SK-N-SH (cell line): ENCODE measurements around the gene CEACAM16. TPM values are rescaled to one million over a fixed set of nuclear protein-coding genes. Genes with fewer than 3 reads are reported as not detected.

ENCODE experiments used
- CTCF ChIA-PET: fragments of 300-600, 350-600 bp; formaldehyde crosslinking; extraction: SDS; loops from one replicate; lab custom pipeline; 2021; lab: Yijun Ruan, JAX
- POLR2A ChIA-PET: fragments of 350-600 bp; sonication (Branson Sonifier 250); formaldehyde crosslinking; extraction: SDS; loops from one replicate; lab custom pipeline; 2020; ENCODE audit warnings: antibody characterized with exemption, inconsistent platforms; lab: Yijun Ruan, JAX
- DNase-seq: peaks from one replicate; pipeline ENCODE4 v3.0.0; 2012
- H2AFZ ChIP-seq: fragments of 200-600 bp; sonication (generic); 2 replicates; pipeline ENCODE4 v1.8.1; 2016; ENCODE audit warnings: antibody characterized with exemption, mild to moderate bottlenecking, low read depth
- H3F3A ChIP-seq: fragments of 200-600 bp; sonication (generic); replicated peaks from 2 replicates; pipeline ENCODE3; 2016; ENCODE audit warnings: antibody characterized with exemption, mild to moderate bottlenecking; ENCODE audit not compliant: insufficient read depth
- H3K27ac ChIP-seq, 2 experiments: fragments of 200-500 bp in 1 of 2; fragments of 200-600 bp in 1 of 2; sonication (Bioruptor generic) in 1 of 2; sonication (generic), shearing (Covaris generic) in 1 of 2; 2 replicates each; pipeline versions ENCODE4 v1.5.1 to v1.6.1; 2014 to 2016; ENCODE audit warnings: low read depth in 2 of 2, inconsistent platforms in 1 of 2, low read length in 1 of 2, mild to moderate bottlenecking in 1 of 2, mixed read lengths in 1 of 2
- H3K27me3 ChIP-seq: fragments of 200-600 bp; sonication (generic), shearing (Covaris generic); 2 replicates; pipeline ENCODE4 v1.6.1; 2016; ENCODE audit warnings: mixed run types; ENCODE audit not compliant: insufficient read depth
- H3K36me3 ChIP-seq, 2 experiments: fragments of 200-500 bp in 1 of 2; fragments of 200-600 bp in 1 of 2; sonication (Bioruptor generic) in 1 of 2; sonication (generic) in 1 of 2; replicated peaks in 1 of 2; 2 replicates each; pipeline versions ENCODE3 to v1.5.1; 2014 to 2016; ENCODE audit warnings: low read length in 1 of 2, mild to moderate bottlenecking in 1 of 2; ENCODE audit not compliant: insufficient read depth in 2 of 2, control insufficient read depth in 1 of 2
- H3K4me1 ChIP-seq, 2 experiments: fragments of 200-500 bp in 1 of 2; fragments of 200-600 bp in 1 of 2; sonication (Bioruptor generic) in 1 of 2; sonication (generic), shearing (Covaris generic) in 1 of 2; 2 replicates each; pipeline versions ENCODE4 v1.5.1 to v1.6.1; 2014 to 2016; ENCODE audit warnings: low read depth in 1 of 2, low read length in 1 of 2, mixed run types in 1 of 2; ENCODE audit not compliant: insufficient read depth in 2 of 2, control insufficient read depth in 1 of 2
- H3K4me2 ChIP-seq: fragments of 200-600 bp; sonication (generic), shearing (Covaris generic); 2 replicates; pipeline ENCODE4 v1.6.1; 2017; ENCODE audit warnings: mixed run types
- H3K4me3 ChIP-seq, 2 experiments: fragments of 200-500 bp in 1 of 2; fragments of 200-600 bp in 1 of 2; sonication (Bioruptor generic) in 1 of 2; sonication (generic), shearing (Covaris generic) in 1 of 2; 2 replicates each; pipeline versions ENCODE4 v1.5.1 to v1.8.1; 2014 to 2016; ENCODE audit warnings: low read depth in 2 of 2, inconsistent platforms in 1 of 2, low read length in 1 of 2, mild to moderate bottlenecking in 1 of 2, mixed read lengths in 1 of 2, moderate library complexity in 1 of 2
- H3K79me2 ChIP-seq: fragments of 200-600 bp; sonication (generic); 2 replicates; pipeline ENCODE4 v1.8.1; 2017; ENCODE audit warnings: mild to moderate bottlenecking; ENCODE audit not compliant: insufficient read depth
- H3K9ac ChIP-seq: fragments of 200-600 bp; sonication (generic); 2 replicates; pipeline ENCODE4 v1.6.1; 2017; ENCODE audit warnings: mixed run types
- H3K9me2 ChIP-seq: fragments of 200-600 bp; sonication (generic); 2 replicates; pipeline ENCODE4 v1.6.1; 2017; ENCODE audit warnings: mixed run types
- H3K9me3 ChIP-seq: fragments of 200-600 bp; sonication (generic); 2 replicates; pipeline ENCODE4 v1.6.1; 2017; ENCODE audit warnings: mixed run types, mild to moderate bottlenecking, moderate library complexity
- H4K20me1 ChIP-seq: fragments of 200-600 bp; sonication (generic); 2 replicates; pipeline ENCODE4 v1.6.1; 2017; ENCODE audit warnings: mild to moderate bottlenecking, mixed run types; ENCODE audit not compliant: insufficient read depth
- ELF1 ChIP-seq: IDR thresholded peaks from 2 replicates; pipeline ENCODE4 v1.4.0; 2012
- FOSL2 ChIP-seq: IDR thresholded peaks from 2 replicates; pipeline ENCODE4 v1.4.0; 2012; ENCODE audit warnings: low read depth, mild to moderate bottlenecking, moderate library complexity, borderline replicate concordance
- GATA2 ChIP-seq: sonication (generic); formaldehyde crosslinking; IDR thresholded peaks from 2 replicates; pipeline ENCODE4 v1.5.0; 2020; ENCODE audit warnings: mild to moderate bottlenecking, missing genetic modification reagents
- MEF2A ChIP-seq: IDR thresholded peaks from 2 replicates; pipeline ENCODE4 v1.4.0; 2012; ENCODE audit warnings: low read depth, borderline replicate concordance
- RFX5 ChIP-seq: IDR thresholded peaks from 2 replicates; pipeline ENCODE4 v1.6.1; 2012; ENCODE audit warnings: mild to moderate bottlenecking, improper control_type of control experiment, low read length
- SIN3A ChIP-seq: IDR thresholded peaks from 2 replicates; pipeline ENCODE4 v1.6.1; 2012; ENCODE audit warnings: low read depth, mild to moderate bottlenecking, low read length, moderate library complexity, borderline replicate concordance
- TAF1 ChIP-seq: IDR thresholded peaks from 2 replicates; pipeline ENCODE4 v1.6.1; 2012; ENCODE audit warnings: low read depth, mild to moderate bottlenecking, low read length, moderate library complexity, borderline replicate concordance
- TEAD4 ChIP-seq: IDR thresholded peaks from 2 replicates; pipeline ENCODE4 v1.4.0; 2012; ENCODE audit warnings: mild to moderate bottlenecking, borderline replicate concordance; ENCODE audit not compliant: insufficient read depth
- WGBS: methylation state at CpG from one replicate; pipeline ENCODE4 v1.1.6; 2017; ENCODE audit warnings: low lambda C conversion rate; 5-methylcytosine and 5-hydroxymethylcytosine counted together
- polyA plus RNA-seq, 3 experiments: library from polyadenylated mRNA; depleted of rRNA; stranded (reverse); fragments of >200 nt; gene quantifications; 2 replicates each; pipeline ENCODE4 v1.2.3, GENCODE V29; 2012
- TF ChIP-seq, protein P1 (sequence below): IDR thresholded peaks from 2 replicates; pipeline ENCODE4 v1.6.1; 2012; ENCODE audit warnings: mild to moderate bottlenecking, low read depth, low read length, moderate library complexity
- TF ChIP-seq, protein P2 (sequence below): fragments of 150-350 bp; IDR thresholded peaks from 2 replicates; pipeline ENCODE4 v1.6.1; 2016; ENCODE audit warnings: mild to moderate bottlenecking, low read depth, low read length
- TF ChIP-seq, protein P3 (sequence below): IDR thresholded peaks from 2 replicates; pipeline ENCODE4 v1.4.0; 2012; ENCODE audit warnings: low read depth, borderline replicate concordance

The CEACAM16 gene
- polyA plus RNA-seq, 1 of the 3 experiments (the other 2 are of a cell fraction), result not detected

DNA sequence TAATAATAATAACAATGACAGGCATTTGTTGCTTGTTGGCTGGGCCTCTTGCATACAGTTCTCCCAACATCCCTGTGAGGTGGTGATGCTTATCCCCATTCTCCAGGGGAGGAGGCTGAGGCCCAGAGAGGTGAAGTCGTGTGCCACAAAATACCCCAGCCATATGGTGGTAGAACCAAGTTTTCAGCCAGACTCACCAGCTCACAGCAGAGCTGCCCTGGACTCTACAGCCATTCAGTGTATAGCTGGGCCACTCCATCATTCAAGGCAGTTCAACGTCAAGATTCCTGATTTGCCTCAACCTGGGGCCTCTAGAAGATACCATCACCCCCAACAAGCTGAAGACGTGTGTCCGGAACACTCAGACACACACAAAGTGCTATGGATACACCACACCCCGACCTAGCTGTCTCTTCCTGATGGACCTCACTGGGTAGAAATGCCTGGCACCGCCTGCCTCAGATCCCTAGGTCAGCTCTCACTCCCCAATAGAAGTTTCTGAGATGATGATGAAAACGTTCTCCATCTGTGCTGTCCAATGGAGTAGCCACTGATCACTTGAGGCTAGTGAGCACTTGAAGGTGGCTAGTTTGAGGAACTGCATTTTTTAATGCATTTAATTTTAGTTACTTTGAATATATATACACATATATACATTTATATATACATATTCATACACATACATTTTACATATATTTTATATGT, 31.9 kb upstream of the CEACAM16 start:
- H3K4me1 ChIP-seq, result no peaks in the 10 kb centered on the region
- H3K9me3 ChIP-seq, result no peaks in the 10 kb centered on the region
- POLR2A ChIA-PET, result interaction anchor here (1.3 kb wide), 1 partner anchor 10 kb away, joined by 3 read pairs; no protein-coding TSS in a partner anchor
- H3K27me3 ChIP-seq, result no peaks in the 10 kb centered on the region
- H3K36me3 ChIP-seq, result peaks cover 0 to 6% of the 10 kb centered on the region in 2 experiments
- H4K20me1 ChIP-seq, result no peaks in the 10 kb centered on the region
- no peak overlapping the region for H3K4me3 ChIP-seq
- no peak overlapping the region for H3K9ac ChIP-seq
- no peak overlapping the region for H3K27ac ChIP-seq
- TF ChIP-seq MEF2A, result no peak
- TF ChIP-seq TAF1, result no peak
- TF ChIP-seq, protein P1, sequence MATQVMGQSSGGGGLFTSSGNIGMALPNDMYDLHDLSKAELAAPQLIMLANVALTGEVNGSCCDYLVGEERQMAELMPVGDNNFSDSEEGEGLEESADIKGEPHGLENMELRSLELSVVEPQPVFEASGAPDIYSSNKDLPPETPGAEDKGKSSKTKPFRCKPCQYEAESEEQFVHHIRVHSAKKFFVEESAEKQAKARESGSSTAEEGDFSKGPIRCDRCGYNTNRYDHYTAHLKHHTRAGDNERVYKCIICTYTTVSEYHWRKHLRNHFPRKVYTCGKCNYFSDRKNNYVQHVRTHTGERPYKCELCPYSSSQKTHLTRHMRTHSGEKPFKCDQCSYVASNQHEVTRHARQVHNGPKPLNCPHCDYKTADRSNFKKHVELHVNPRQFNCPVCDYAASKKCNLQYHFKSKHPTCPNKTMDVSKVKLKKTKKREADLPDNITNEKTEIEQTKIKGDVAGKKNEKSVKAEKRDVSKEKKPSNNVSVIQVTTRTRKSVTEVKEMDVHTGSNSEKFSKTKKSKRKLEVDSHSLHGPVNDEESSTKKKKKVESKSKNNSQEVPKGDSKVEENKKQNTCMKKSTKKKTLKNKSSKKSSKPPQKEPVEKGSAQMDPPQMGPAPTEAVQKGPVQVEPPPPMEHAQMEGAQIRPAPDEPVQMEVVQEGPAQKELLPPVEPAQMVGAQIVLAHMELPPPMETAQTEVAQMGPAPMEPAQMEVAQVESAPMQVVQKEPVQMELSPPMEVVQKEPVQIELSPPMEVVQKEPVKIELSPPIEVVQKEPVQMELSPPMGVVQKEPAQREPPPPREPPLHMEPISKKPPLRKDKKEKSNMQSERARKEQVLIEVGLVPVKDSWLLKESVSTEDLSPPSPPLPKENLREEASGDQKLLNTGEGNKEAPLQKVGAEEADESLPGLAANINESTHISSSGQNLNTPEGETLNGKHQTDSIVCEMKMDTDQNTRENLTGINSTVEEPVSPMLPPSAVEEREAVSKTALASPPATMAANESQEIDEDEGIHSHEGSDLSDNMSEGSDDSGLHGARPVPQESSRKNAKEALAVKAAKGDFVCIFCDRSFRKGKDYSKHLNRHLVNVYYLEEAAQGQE, result no peak
- TF ChIP-seq TEAD4, result no peak
- TF ChIP-seq GATA2 (CRISPR knock-in tag), result no peak
- TF ChIP-seq, protein P2, sequence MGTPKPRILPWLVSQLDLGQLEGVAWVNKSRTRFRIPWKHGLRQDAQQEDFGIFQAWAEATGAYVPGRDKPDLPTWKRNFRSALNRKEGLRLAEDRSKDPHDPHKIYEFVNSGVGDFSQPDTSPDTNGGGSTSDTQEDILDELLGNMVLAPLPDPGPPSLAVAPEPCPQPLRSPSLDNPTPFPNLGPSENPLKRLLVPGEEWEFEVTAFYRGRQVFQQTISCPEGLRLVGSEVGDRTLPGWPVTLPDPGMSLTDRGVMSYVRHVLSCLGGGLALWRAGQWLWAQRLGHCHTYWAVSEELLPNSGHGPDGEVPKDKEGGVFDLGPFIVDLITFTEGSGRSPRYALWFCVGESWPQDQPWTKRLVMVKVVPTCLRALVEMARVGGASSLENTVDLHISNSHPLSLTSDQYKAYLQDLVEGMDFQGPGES, result no peak
- no peak for TF ChIP-seq SIN3A
- TF ChIP-seq RFX5, result no peak
- no peak for TF ChIP-seq ELF1
- TF ChIP-seq FOSL2, result no peak
- TF ChIP-seq, protein P3, sequence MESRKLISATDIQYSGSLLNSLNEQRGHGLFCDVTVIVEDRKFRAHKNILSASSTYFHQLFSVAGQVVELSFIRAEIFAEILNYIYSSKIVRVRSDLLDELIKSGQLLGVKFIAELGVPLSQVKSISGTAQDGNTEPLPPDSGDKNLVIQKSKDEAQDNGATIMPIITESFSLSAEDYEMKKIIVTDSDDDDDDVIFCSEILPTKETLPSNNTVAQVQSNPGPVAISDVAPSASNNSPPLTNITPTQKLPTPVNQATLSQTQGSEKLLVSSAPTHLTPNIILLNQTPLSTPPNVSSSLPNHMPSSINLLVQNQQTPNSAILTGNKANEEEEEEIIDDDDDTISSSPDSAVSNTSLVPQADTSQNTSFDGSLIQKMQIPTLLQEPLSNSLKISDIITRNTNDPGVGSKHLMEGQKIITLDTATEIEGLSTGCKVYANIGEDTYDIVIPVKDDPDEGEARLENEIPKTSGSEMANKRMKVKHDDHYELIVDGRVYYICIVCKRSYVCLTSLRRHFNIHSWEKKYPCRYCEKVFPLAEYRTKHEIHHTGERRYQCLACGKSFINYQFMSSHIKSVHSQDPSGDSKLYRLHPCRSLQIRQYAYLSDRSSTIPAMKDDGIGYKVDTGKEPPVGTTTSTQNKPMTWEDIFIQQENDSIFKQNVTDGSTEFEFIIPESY, result no peak
- no peaks in the 10 kb centered on the region for H3K9me2 ChIP-seq
- no peak for DNase-seq
- CTCF ChIA-PET, result interaction anchor here (1.3 to 2.0 kb wide), 2 partner anchors 10 to 97 kb away, joined by 3 to 10 read pairs; no protein-coding TSS in a partner anchor
- no peak overlapping the region for H2AFZ ChIP-seq
- H3F3A ChIP-seq, result peaks cover 8% of the 10 kb centered on the region
- no peak overlapping the region for H3K4me2 ChIP-seq
- no peaks in the 10 kb centered on the region; the same call in 1 of the 2 replicates for H3K79me2 ChIP-seq
- WGBS, result 76% methylated on average over 7 of the region's 7 CpGs
